NCI-H1048 (cell line): ENCODE results near the gene FXYD3.

Source experiments
- DNase-seq: peaks from one replicate; lab custom pipeline; 2025; lab: John Stamatoyannopoulos, UW

The FXYD3 gene

GRCh38 chr19:35115177-35115951 lies at the start of gene FXYD3:
Gene FXYD3 (plus strand): TSS chr19:35115823. CDS start chr19:35119377, 3,554 bp downstream.
- no peak for DNase-seq

GRCh38 chr19:35066121-35066520 lies 49.5 kb upstream of the FXYD3 start:
- DNase-seq = no peak

GRCh38 chr19:35066691-35067563 lies 48.7 kb upstream of the FXYD3 start:
- peak; percentile 49 for DNase-seq

GRCh38 chr19:35068941-35069634 lies 46.5 kb upstream of the FXYD3 start:
- no peak for DNase-seq

- DNase-seq = no peak
Measured at GRCh38 chr19:35069696-35070095, 45.9 kb upstream of the FXYD3 start.

- DNase-seq = no peak
Measured at GRCh38 chr19:35070471-35070870, 45.2 kb upstream of the FXYD3 start.

- DNase-seq = no peak
Measured at GRCh38 chr19:35073516-35073915, 42.1 kb upstream of the FXYD3 start.

GRCh38 chr19:35073941-35074340 lies 41.7 kb upstream of the FXYD3 start:
- DNase-seq = no peak

GRCh38 chr19:35074426-35075201 lies 41.0 kb upstream of the FXYD3 start:
- no peak for DNase-seq

- DNase-seq = no peak
Measured at GRCh38 chr19:35075202-35076025, 40.2 kb upstream of the FXYD3 start.

GRCh38 chr19:35076026-35076370 lies 39.6 kb upstream of the FXYD3 start:
- no peak for DNase-seq

GRCh38 chr19:35076657-35077056 lies 39.0 kb upstream of the FXYD3 start:
- no peak for DNase-seq

GRCh38 chr19:35077411-35078223 lies 38.0 kb upstream of the FXYD3 start:
- no peak for DNase-seq

- DNase-seq = no peak
Measured at GRCh38 chr19:35079826-35080225, 35.8 kb upstream of the FXYD3 start.

GRCh38 chr19:35080613-35081170 lies 34.9 kb upstream of the FXYD3 start:
- DNase-seq = no peak

GRCh38 chr19:35081201-35081600 lies 34.4 kb upstream of the FXYD3 start:
- DNase-seq = no peak

GRCh38 chr19:35083691-35084508 lies 31.7 kb upstream of the FXYD3 start:
- DNase-seq = no peak

GRCh38 chr19:35084509-35084762 lies 31.2 kb upstream of the FXYD3 start:
- no peak for DNase-seq

GRCh38 chr19:35085947-35086346 lies 29.7 kb upstream of the FXYD3 start:
- DNase-seq = no peak
